HG02973 (cell line): Measurements from ENCODE around the gene NOC4L.
A peak's percentile ranks its signal among the peaks of the same experiment; 100 is the strongest.
"Not testable (repeated sequence)": the region's sequence is repeated elsewhere in the genome, so short reads cannot be mapped to it uniquely, and the experiment has no call there.

Source experiments
- ATAC-seq: cut with Tn5 transposase; IDR thresholded peaks from one replicate; pipeline ENCODE4 v1.9.1; 2021; ENCODE audit warnings: moderate library complexity; ENCODE audit not compliant: unreplicated experiment

The NOC4L gene

DNA sequence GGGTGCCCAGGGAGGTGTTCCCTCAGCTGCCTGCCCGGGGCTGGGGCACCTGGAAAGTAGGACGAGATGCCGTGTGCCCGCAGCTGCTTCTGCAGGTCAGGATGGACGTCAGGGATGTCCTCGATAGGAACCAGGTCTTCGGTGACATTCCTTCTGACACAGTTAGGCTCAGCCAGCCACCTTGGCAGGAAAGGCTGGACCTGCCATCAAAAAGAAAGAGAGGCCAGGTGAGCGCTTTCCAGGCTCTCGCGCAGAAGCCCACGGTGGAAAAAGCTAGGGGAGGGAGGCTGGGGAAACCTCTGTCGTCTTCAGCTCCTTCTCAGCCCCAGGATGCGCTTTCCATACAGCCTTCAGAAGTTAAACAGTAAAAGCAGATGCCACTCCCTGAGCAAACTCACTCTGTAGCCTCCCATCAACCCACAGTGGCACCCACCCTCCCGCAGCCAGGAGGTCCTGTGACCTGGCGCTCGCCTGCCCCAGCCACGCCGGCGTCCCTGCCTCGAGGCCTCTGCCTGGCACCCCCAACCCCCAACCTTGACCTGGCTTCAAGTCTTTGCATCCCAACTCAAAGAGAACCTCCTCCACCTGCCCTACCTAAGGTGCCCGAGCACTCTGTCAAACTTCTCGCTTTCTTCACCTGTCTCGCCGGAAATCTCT, 1.4 kb upstream of the NOC4L start:
- no peak for ATAC-seq

DNA sequence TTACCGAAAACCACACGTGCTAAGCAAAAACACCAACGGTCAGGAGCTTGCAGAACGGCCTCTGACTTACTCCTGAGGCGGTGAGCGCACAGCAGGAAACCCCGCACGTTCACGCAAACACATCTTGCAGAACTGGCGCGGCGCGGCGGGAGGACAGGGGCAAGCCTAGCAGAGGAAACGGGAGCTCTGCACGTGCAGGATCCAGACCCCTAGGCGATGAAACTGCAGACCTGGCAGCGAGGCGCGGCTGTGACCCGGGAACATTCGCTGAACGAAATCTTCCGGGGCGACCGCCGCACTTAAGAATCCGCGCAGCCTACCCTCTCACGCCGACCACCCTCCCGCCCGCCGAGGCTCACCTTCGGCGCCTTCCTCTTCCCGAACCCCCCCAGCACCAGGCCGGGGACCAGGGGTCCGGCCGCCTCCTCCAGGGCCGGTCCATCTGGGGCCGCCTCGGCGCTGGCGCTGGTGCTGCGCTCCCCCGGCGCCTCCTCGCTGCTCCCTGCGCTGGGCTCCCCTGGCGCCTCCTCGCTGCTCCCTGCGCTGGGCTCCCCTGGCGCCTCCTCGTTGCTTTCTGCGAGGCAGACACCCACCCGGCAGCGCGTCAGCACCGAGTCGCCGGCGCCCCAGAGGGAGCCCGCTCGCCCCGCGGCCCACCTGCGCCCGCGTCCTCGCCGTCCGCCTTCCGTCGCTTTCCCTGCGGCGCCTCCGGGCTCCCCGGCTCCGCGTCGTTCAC, 753 bp upstream of the NOC4L start:
- peak; percentile 27 for ATAC-seq

DNA sequence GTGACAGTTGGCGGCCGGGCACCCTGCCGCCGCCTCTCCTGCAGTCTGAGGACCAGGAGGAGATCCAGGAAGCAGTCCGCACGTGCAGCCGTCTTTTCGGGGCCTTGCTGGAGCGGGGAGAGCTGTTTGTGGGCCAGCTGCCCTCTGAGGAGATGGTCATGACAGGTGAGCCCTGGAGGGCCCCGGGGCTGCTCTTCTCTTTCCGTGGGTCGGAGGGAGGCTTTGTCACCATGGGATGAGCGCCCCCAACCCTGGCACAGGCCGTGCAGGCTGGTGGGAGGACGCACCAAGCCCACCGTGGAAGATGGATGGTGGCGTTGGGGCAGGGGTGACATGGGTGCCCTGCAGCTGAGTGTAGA, 532 bp downstream of the NOC4L start:
- ATAC-seq: no peak

DNA sequence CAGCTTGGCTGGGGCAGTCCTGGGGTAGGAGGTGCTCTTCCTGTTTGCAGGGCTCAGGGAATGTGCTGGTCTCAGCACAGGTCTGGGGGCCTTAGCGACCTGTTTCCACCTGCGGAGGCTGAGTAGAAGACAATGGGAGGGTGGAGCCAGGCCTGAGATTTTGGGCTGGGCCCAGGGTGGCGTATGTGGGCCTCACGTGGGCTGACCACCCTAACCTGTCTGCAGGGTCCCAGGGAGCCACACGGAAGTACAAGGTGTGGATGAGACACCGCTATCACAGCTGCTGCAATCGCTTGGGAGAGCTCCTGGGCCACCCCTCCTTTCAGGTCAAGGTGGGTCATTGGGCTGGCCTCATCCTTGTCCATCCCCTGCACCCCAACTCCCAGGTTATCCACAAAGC, 1.1 kb downstream of the NOC4L start:
- no peak for ATAC-seq

DNA sequence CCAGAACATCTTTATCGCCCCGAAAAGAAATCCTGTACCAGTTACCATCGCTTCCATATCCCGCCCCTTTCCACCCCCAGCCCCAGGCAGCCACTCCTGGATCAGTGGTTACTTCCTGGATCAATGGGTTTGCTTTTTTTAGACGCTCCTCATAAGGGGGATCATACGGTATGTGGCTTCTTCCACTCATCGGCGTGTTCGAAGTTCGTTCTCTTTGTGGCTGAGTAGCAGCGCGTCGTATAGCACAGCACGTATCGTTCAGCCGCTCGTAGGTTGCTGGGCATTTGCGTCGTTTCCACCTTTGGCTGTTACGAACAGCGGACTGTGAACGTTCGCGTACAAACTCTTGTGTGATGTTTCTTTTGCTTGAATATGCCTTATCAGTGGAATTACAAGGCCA, 1.8 kb downstream of the NOC4L start:
- no peak for ATAC-seq

DNA sequence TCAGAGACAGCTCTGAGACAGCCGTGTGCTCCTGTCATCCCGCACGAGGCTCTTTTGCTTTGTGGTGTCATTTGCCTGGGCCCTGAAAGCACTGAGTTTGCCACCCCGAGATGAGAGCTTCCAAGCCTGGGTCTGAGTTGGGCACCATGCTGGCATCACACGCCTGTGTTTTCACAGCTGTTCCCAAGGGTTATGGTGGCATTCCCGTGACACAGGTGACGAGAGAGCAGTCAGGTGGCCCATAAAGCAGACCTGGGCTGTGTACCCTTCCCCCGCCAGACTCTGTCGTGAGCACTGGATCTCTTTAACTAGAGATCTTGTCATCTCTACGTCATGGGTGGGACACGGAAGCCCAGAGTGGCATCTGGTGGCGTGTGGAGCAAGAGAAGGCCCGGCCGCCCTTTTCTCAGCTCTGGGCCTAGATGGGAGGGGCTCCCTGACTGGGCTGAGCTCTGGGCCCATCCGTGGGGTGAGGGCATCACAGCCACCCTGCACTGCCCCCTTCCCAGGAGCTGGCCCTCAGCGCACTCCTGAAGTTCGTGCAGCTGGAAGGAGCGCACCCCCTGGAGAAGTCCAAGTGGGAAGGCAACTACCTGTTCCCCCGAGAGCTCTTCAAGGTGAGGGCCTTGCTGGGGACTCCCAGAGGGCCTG, 2.6 kb downstream of the NOC4L start:
- no peak for ATAC-seq

DNA sequence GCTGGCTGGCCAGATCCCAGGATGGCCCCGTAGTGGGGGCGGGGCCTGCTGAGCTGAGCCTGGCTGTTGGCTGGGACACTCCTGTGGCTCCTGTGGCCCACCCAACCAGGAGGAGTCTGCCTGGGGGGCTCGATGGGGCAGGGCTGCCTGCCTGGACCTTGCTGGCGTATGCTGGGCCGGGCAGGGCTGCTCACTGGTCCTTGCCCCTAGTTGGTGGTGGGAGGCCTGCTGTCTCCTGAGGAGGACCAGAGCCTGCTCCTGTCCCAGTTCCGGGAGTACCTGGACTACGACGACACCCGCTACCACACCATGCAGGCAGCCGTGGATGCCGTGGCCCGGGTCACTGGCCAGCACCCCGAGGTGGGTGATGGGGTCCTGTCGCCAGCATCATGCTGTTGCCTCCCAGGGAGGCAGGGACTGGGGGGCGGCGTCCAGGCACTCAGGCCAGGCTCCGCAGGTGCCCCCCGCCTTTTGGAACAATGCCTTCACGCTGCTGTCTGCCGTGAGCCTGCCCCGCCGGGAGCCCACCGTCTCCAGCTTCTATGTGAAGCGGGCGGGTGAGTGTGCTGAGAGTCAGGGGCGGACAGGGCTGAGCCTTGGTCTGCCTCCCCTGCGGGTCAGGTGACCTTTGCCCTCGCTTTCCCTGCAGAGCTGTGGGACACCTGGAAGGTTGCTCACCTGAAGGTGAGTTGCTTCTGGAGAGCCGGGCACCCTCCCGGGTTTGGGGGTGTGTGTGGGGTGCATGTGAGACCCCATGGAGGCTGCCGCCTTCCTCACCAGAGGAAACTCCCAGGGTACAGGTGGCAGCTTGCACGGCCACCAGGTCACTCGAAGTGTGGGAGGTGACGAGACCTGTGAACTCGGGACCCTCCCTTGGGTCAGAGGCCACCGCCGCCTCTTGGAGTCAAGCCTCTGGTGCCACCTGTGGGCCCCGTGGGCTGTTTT, 3.4 kb downstream of the NOC4L start:
- ATAC-seq: no peak

DNA sequence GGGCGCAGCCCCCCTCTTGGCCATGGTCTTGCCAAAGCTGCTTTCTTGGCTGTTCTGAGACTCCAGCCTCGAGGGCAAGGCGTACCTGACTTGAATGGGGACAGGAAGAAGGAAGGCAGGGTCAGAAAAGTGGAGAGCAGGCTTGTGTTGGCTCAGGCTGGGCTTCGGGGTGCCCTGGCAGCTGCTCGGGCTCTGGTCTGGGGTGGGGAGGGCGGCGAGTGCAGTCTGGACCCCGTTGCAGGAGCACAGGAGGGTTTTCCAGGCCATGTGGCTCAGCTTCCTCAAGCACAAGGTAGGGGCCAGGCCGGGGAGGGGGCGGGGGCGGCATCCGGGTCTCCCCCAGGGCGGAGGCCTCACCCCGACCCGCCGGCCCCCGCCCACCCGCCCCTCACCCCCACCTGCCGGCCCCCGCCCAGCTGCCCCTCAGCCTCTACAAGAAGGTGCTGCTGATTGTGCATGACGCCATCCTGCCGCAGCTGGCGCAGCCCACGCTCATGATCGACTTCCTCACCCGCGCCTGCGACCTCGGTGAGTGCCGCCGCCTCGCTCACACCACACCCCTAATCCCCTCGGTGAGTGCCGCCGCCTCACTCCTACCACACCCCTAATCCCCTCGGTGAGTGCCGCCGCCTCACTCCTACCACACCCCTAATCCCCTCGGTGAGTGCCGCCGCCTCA, 4.2 kb downstream of the NOC4L start:
- ATAC-seq: no peak

DNA sequence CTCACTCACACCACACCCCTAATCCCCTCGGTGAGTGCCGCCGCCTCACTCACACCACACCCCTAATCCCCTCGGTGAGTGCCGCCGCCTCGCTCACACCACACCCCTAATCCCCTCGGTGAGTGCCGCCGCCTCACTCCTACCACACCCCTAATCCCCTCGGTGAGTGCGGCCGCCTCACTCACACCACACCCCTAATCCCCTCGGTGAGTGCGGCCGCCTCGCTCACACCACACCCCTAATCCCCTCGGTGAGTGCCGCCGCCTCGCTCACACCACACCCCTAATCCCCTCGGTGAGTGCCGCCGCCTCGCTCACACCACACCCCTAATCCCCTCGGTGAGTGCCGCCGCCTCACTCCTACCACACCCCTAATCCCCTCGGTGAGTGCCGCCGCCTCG, 5.3 kb downstream of the NOC4L start:
- not testable (repeated sequence) for ATAC-seq

DNA sequence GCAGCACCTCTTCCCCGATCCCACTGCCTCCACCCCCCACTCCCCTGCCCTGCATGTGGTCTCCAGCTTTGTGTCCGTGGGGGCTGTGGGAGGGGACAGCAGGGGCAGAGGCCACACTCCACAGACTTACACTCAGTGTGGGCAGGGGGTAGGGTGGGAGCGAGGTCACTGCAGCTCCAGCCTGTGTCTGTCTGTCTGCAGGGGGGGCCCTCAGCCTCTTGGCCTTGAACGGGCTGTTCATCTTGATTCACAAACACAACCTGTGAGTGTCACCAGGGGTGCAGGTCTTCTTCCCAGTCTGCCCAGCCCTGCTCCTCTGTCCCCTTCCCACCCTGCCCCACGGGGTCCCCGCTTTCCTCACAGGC, 6.5 kb downstream of the NOC4L start:
- no peak for ATAC-seq

DNA sequence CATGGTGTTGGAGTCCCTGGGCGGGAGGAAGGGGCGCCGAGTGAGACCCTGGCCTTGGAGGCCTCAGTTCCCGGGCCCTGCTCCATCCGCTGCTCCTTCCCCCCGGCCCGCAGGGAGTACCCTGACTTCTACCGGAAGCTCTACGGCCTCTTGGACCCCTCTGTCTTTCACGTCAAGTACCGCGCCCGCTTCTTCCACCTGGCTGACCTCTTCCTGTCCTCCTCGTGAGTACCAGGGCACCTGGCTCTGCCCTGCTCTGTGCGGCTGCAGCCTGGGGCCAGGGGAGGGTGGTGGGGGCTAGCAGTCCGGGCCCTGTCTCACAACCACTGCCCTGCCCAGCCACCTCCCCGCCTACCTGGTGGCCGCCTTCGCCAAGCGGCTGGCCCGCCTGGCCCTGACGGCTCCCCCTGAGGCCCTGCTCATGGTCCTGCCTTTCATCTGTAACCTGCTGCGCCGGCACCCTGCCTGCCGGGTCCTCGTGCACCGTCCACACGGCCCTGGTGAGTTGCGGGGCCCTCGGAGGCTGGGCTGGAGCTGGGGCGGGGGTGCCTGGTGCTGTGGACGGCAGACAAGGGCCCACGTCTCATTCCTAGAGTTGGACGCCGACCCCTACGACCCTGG, 7.0 kb downstream of the NOC4L start:
- ATAC-seq: no peak

DNA sequence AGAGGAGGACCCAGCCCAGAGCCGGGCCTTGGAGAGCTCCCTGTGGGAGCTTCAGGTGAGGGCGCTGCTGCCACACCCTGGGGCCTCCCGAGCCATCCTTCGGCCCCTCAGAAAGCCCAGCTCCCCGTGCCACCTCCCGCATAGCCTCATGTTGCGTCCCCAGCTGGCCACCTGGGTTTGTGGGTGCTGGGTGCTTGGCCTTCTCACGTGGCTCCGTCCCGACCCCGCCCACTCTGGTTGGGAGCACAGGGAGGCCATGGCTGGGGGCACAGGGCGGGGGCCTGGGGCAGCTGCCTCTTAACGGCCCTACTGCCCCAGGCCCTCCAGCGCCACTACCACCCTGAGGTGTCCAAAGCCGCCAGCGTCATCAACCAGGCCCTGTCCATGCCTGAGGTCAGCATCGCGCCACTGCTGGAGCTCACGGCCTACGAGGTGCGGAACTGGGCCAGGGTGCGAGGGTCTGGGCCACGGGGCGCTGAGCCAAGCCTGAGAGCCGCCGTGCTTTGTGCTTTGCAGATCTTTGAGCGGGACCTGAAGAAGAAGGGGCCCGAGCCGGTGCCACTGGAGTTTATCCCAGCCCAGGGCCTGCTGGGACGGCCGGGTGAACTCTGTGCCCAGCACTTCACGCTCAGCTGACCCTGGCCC, 7.6 kb downstream of the NOC4L start:
- ATAC-seq: no peak

DNA sequence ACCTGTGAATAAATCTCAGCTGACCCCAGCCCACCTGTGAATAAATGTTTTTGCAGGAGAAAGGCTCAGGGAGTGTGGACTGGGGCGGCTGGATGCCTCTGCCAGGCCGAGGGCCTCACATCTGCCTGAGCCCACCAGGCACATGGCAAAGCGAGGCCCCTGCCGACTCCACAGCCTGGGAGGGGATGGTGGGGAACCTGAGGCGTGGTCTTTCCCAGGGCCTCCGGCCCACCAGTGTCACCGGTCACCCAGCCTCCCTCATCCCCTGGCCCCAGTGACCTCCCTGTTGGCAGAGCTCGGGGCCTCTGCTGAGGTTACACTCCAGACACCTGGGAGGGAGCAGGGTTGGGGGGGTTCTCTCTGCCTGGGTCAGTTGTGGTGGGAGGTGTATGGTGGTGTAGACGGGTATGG, 8.2 kb downstream of the NOC4L start:
- no peak for ATAC-seq

DNA sequence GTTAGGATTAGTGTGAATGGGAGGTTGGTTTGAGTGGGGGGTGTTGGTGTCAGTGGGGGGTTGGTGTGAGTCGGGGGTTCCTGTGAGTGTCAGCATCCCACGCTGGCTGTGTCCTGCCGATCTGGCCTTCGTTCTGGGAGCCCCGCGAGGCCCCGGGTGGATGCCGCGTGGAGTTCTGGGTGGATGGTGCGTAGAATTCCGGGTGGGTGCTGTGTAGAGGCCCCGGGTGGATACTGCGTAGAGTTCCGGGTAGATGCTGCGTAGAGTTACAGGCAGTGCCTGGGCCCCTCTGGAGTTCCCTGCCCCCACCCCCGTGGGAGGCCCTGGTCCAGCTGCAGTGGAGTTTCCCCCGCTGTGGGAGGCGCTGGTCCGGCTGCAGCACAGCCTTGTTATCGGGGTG, 8.7 kb downstream of the NOC4L start:
- ATAC-seq: no peak

DNA sequence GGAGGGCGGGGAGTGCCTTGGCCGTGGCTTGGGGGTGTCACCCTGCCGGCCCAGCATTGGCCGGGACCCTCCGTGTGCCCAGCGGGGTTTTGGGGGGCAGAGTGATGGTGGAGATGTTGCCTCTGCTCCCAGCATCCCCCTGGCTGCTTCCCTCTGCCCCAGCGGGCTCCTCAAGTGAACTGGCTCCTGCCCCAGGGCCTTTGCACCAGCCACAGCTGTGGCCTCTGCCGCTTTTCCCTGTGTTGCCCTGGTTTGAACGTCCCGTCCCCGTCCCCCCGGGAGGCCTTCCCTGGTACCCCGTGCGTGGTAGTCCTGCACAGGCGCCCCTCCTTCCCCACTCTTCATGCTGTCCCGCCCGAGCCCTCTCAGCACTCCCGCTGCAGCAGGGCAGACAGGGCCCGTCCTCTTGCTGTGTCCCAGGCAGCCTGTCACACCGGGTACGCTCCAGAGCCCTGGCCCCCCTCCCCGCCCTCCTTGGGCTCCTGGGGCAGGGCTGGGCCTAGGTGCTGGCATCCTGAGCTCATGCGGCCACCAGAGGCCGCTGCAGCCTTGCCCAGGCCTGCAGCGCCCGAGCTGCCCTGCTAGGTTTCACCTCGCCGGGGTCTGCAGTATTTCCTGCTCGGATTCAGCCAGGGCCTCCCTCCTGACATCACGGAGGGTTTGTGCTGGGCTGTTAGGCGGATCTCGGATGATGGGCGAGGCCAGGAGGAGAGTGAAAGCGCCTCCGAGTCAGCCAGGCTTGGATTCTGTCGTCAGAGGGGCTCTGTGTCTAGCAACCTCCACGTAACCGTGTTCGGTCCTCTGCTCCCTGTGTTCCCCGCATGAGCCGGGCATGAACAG, 9.5 kb downstream of the NOC4L start:
- peak; percentile 65 for ATAC-seq

DNA sequence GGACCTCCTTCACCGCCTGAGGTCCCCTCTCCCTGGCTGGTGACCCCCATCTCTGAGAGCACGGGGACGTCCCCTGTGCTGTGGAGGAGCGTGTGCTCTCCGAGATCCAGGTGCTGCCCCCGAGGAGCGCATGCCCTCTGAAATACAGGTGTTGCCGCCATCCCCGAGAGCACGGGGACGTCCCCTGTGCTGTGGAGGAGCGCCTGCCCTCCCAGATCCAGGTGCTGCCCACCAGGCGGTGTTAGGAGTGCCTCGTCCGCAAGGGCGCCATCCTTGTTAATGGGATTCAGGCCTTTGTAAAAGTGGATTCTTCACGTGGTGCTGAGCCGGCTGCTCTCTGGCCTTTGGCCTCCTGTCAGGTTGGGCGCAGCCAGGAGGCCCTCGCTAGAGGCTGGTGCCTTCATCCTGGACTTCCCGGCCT, 10.1 kb downstream of the NOC4L start:
- ATAC-seq: no peak

DNA sequence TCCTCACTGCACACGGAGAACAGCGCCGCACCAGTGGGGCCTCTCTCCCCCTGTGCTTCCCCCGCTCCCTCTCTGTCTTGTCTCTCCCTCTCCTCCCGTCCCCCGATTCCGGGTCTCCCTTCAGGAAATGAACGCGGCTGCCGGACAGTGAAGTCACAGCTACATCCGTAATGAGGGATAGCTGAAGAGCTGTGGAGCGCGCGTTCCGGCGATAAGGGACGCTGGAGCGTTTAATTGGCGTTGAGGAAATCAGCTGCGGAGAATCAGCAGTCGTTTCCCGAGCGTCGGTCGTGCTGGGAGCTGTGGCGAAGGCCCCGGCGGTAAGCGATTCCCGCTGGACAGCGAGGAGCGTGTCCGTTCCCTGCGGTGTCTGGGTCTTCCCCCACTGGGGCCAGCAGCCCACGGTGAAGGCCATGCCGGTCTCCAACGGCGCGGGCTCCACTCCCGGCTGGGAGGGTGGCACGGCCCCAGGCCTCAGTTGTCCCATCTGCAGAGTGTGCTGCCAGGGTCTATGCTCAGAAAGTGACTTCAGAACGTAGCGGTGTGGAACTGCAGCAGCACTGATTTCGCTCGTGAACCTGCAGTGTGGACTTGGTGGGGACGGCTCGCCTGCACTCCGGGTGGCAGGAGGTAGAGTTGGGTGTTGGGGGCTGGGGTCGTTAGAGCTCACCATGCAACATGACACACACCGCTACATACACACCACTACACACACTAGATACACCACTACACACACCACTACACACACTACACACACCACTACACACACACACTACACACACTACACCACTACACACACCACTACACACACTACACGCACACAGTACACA, 10.9 kb downstream of the NOC4L start:
- no peak for ATAC-seq
